ENCODE measurements around the gene USP9Y.

The USP9Y gene

GRCh38 chrY:12765976-12766375, 64.9 kb downstream of the USP9Y start:
- DNase-seq (ENCODE audit: low spot score) = no peak

GRCh38 chrY:12784521-12784920, 83.5 kb downstream of the USP9Y start:
- DNase-seq (ENCODE audit: low spot score) = no peak

- no peak for DNase-seq (ENCODE audit: low spot score)
Measured at GRCh38 chrY:12793999-12794398, 93.0 kb downstream of the USP9Y start.

- no peak for DNase-seq (ENCODE audit: low spot score)
Measured at GRCh38 chrY:12808046-12808445, 107.0 kb downstream of the USP9Y start.

- no peak for DNase-seq (ENCODE audit: low spot score)
Measured at GRCh38 chrY:12809034-12809433, 108.0 kb downstream of the USP9Y start.

GRCh38 chrY:12823408-12823807, 122.4 kb downstream of the USP9Y start:
- DNase-seq (ENCODE audit: low spot score) = no peak

- DNase-seq (ENCODE audit: low spot score) = no peak
Measured at GRCh38 chrY:12826791-12827190, 125.8 kb downstream of the USP9Y start.

GRCh38 chrY:12833284-12833683, 132.3 kb downstream of the USP9Y start:
- DNase-seq (ENCODE audit: low spot score) = no peak

- DNase-seq (ENCODE audit: low spot score) = no peak
Measured at GRCh38 chrY:12837550-12837949, 136.5 kb downstream of the USP9Y start.

GRCh38 chrY:12841368-12841767, 140.3 kb downstream of the USP9Y start:
- DNase-seq (ENCODE audit: low spot score) = no peak

- DNase-seq (ENCODE audit: low spot score) = no peak
Measured at GRCh38 chrY:12846793-12847192, 145.8 kb downstream of the USP9Y start.

GRCh38 chrY:12855791-12856275, 154.8 kb downstream of the USP9Y start:
- DNase-seq (ENCODE audit: low spot score) = no peak

- DNase-seq (ENCODE audit: low spot score) = no peak
Measured at GRCh38 chrY:12867960-12868359, 166.9 kb downstream of the USP9Y start.

GRCh38 chrY:12896973-12897372, 195.9 kb downstream of the USP9Y start:
- no peak for DNase-seq (ENCODE audit: low spot score)

- DNase-seq (ENCODE audit: low spot score) = no peak
Measured at GRCh38 chrY:12898604-12899003, 197.6 kb downstream of the USP9Y start.

- DNase-seq (ENCODE audit: low spot score) = no peak
Measured at GRCh38 chrY:12904618-12905516, 203.8 kb downstream of the USP9Y start, which contains the start of gene DDX3Y. TSS of gene DDX3Y (plus strand) at chrY:12904868. CDS start at chrY:12904937, 69 bp downstream.

GRCh38 chrY:12905517-12905872, 204.5 kb downstream of the USP9Y start:
- DNase-seq (ENCODE audit: low spot score) = no peak

GRCh38 chrY:12905895-12906294, 204.9 kb downstream of the USP9Y start:
- no peak for DNase-seq (ENCODE audit: low spot score)
